Endothelial cell of umbilical vein (primary cell): ENCODE results near the gene FZR1. TPM values are rescaled to one million over a fixed set of nuclear protein-coding genes. Genes with fewer than 3 reads are reported as not detected.

ENCODE experiments used
- BruUV-seq: library from RNA; stranded (reverse); fragments of 400-500 nt; replicated peaks from 2 replicates; lab custom pipeline; 2021; lab: Mats Ljungman, UMichigan
- CTCF ChIA-PET: fragments of 300-600, 350-600 bp; sonication (Branson Sonifier 250); formaldehyde crosslinking; loops from one replicate; lab custom pipeline; 2021; ENCODE audit warnings: antibody characterized with exemption, inconsistent platforms; lab: Charles Lee
- POLR2A ChIA-PET: fragments of 300-600, 350-600 bp; sonication (Branson Sonifier 250); formaldehyde crosslinking; loops from one replicate; lab custom pipeline; 2021; ENCODE audit warnings: antibody characterized with exemption, inconsistent platforms; lab: Charles Lee
- DNase-seq: peaks from one replicate; pipeline ENCODE4 v3.0.0-alpha.2; 2011; ENCODE audit warnings: low read depth, low spot score
- FAIRE-seq: peaks from 2 replicates; lab custom pipeline; 2011; peaks lifted over from hg19 to GRCh38; lab: Jason Lieb, UNC
- H2AFZ ChIP-seq: 2 replicates; pipeline ENCODE4 v1.6.0; 2012; ENCODE audit warnings: low read depth, low read length, control low read depth, inconsistent platforms
- H3K27ac ChIP-seq: 2 replicates; pipeline ENCODE4 v1.5.1; 2011; ENCODE audit warnings: low read depth, mild to moderate bottlenecking, control low read depth, low read length, moderate library complexity; ENCODE audit not compliant: insufficient read depth
- H3K27me3 ChIP-seq, 2 experiments: 2 replicates each; pipeline versions ENCODE4 v1.6.0 to v1.6.1; 2011; ENCODE audit warnings: low read length in 2 of 2, mixed read lengths in 1 of 2; ENCODE audit not compliant: control insufficient read depth in 2 of 2, insufficient read depth in 2 of 2
- H3K36me3 ChIP-seq, 2 experiments: 2 replicates in 1 of 2; 3 replicates in 1 of 2; pipeline ENCODE4 v1.5.1; 2011; ENCODE audit warnings: low read length in 2 of 2, mild to moderate bottlenecking in 1 of 2, moderate library complexity in 1 of 2; ENCODE audit not compliant: control insufficient read depth in 2 of 2, insufficient read depth in 2 of 2; ENCODE audit errors: extremely low read depth in 1 of 2
- H3K4me1 ChIP-seq: 3 replicates; pipeline ENCODE4 v1.5.1; 2011; ENCODE audit warnings: mild to moderate bottlenecking, low read length; ENCODE audit not compliant: control insufficient read depth, insufficient read depth; ENCODE audit errors: extremely low read depth
- H3K4me2 ChIP-seq: 2 replicates; pipeline ENCODE4 v1.6.1; 2011; ENCODE audit warnings: low read length, control low read depth, mixed read lengths; ENCODE audit not compliant: insufficient read depth
- H3K4me3 ChIP-seq, 3 experiments: fragments of 200-600 bp in 1 of 3; sonication (generic), shearing (Covaris generic) in 1 of 3; replicated peaks in 1 of 3; 2 replicates each; pipeline ENCODE4 v1.5.1; 2011 to 2016; ENCODE audit warnings: control low read depth in 3 of 3, low read length in 3 of 3, mild to moderate bottlenecking in 2 of 3, inconsistent platforms in 1 of 3, low read depth in 1 of 3, moderate library complexity in 1 of 3; ENCODE audit not compliant: insufficient read depth in 1 of 3
- H3K79me2 ChIP-seq: 2 replicates; pipeline ENCODE4 v1.6.0; 2012; ENCODE audit warnings: low read length, inconsistent platforms; ENCODE audit not compliant: control insufficient read depth, insufficient read depth
- H3K9ac ChIP-seq: replicated peaks from 2 replicates; pipeline ENCODE3; 2011; ENCODE audit warnings: low read length, control low read depth; ENCODE audit not compliant: insufficient read depth; ENCODE audit errors: extremely low read depth
- H3K9me1 ChIP-seq: replicated peaks from 3 replicates; pipeline ENCODE4 v1.6.0; 2011; ENCODE audit warnings: mild to moderate bottlenecking, low read length; ENCODE audit not compliant: control insufficient read depth, insufficient read depth; ENCODE audit errors: extremely low read depth
- H3K9me3 ChIP-seq: replicated peaks from 2 replicates; pipeline ENCODE4 v1.5.1; 2012; ENCODE audit warnings: low read length, inconsistent platforms; ENCODE audit not compliant: control insufficient read depth, insufficient read depth
- H4K20me1 ChIP-seq: replicated peaks from 2 replicates; pipeline ENCODE3; 2011; ENCODE audit warnings: mild to moderate bottlenecking, low read length; ENCODE audit not compliant: control insufficient read depth, insufficient read depth; ENCODE audit errors: extremely low read depth
- EZH2 ChIP-seq: IDR thresholded peaks from 2 replicates; pipeline ENCODE4 v1.6.1; 2012; ENCODE audit warnings: borderline replicate concordance, low read depth, mild to moderate bottlenecking, moderate library complexity, low read length, inconsistent platforms; ENCODE audit not compliant: severe bottlenecking
- FOS ChIP-seq: IDR thresholded peaks from 2 replicates; pipeline ENCODE4 v1.6.1; 2011; ENCODE audit warnings: mild to moderate bottlenecking, low read length, moderate library complexity, borderline replicate concordance; ENCODE audit not compliant: insufficient read depth
- GATA2 ChIP-seq: IDR thresholded peaks from 2 replicates; pipeline ENCODE4 v1.7.0; 2011; ENCODE audit warnings: low read depth, mild to moderate bottlenecking, moderate library complexity, mixed read lengths, low read length; ENCODE audit not compliant: insufficient read length, insufficient read depth
- JUN ChIP-seq: IDR thresholded peaks from 2 replicates; pipeline ENCODE4 v1.6.1; 2011; ENCODE audit warnings: borderline replicate concordance, low read depth; ENCODE audit not compliant: insufficient read length, insufficient read depth
- POLR2A ChIP-seq: IDR thresholded peaks from 2 replicates; pipeline ENCODE4 v1.6.1; 2012; ENCODE audit warnings: low read depth, mild to moderate bottlenecking, control low read depth, low read length
- POLR2AphosphoS5 ChIP-seq: IDR thresholded peaks from 2 replicates; pipeline ENCODE4 v1.6.1; 2012; ENCODE audit warnings: low read depth, mild to moderate bottlenecking, control low read depth, low read length, moderate library complexity; ENCODE audit not compliant: insufficient read depth
- dilution Hi-C: fragments of 300-500 bp; cut with MboI; formaldehyde crosslinking; loops from one replicate; pipeline ENCODE4 v1.15.0; 2019; ENCODE audit warnings: low sequenced_read_pairs; ENCODE audit not compliant: extremely low pct_ligation_motif_present
- intact Hi-C: fragments of 100-400 bp; cut with micrococcal nuclease; formaldehyde crosslinking; loops from one replicate; pipeline ENCODE4 v1.10.0; 2022
- polyA plus RNA-seq, 4 experiments: library from polyadenylated mRNA; depleted of rRNA in 3 of 4; stranded (reverse) in 3 of 4; unstranded in 1 of 4; fragments of >200 nt; gene quantifications; 2 replicates each; pipeline versions ENCODE4 v1.2.1 to v1.2.3, GENCODE V29; 2011 to 2012; ENCODE audit warnings: missing spikeins in 1 of 4
- total RNA-seq: library from RNA; stranded (reverse); gene quantifications from 2 replicates; pipeline ENCODE4 v1.2.3, GENCODE V29; 2021
- TF ChIP-seq, protein P1 (sequence below): IDR thresholded peaks from 2 replicates; pipeline ENCODE4 v1.6.1; 2011; ENCODE audit not compliant: insufficient read depth, insufficient read length
- TF ChIP-seq, protein P2 (sequence below), 2 donors: IDR thresholded peaks; 1 replicate in 1 of 2; 2 replicates in 1 of 2; pipeline ENCODE4 v1.5.1; 2011; ENCODE audit warnings: low read length in 2 of 2, mild to moderate bottlenecking in 2 of 2, moderate library complexity in 2 of 2, control low read depth in 1 of 2, inconsistent platforms in 1 of 2, low read depth in 1 of 2; ENCODE audit not compliant: insufficient read depth in 1 of 2; ENCODE audit errors: extremely low read depth in 1 of 2

The FZR1 gene
- total and polyA plus RNA-seq, 2 donors (not counting 3 experiments of a cell fraction or from before 2014, with no cell fraction given) = 35.9 to 60.4 TPM

DNA sequence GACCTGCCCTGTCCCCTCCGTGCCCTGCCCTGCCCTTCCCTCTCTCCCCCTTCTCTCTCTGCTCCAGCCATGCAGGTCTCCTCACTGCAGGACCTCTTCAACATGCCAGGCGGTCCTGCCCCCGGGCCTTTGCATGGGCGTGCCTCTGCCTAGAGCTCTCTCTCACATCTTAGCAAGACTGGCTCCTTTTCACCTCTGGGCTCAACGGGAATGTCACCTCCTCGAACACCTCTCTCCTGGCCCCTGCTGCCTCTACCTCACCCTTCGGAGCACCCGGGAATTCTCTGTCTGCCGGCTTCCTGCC lies 45.6 kb downstream of the FZR1 start:
- DNase-seq = no peak
- no peaks in the 10 kb centered on the region for H3K27me3 ChIP-seq
- H2AFZ ChIP-seq = no peak overlapping the region
- no TSS peak for BruUV-seq
- no peak for TF ChIP-seq EZH2
- TF ChIP-seq, protein P1, sequence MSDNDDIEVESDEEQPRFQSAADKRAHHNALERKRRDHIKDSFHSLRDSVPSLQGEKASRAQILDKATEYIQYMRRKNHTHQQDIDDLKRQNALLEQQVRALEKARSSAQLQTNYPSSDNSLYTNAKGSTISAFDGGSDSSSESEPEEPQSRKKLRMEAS = no peak
- no peak overlapping the region for H3K4me2 ChIP-seq
- no peak overlapping the region for H3K4me3 ChIP-seq
- dilution Hi-C loops (no loop called here), intact Hi-C loops (no loop called here)
- H3K4me1 ChIP-seq = peaks cover 22% of the 10 kb centered on the region
- peaks cover 35% of the 10 kb centered on the region for H3K79me2 ChIP-seq
- H3K27ac ChIP-seq = no peak overlapping the region
- H4K20me1 ChIP-seq = no peaks in the 10 kb centered on the region
- H3K9me1 ChIP-seq = no peaks in the 10 kb centered on the region
- H3K36me3 ChIP-seq = peaks cover 2 to 5% of the 10 kb centered on the region in 2 experiments
- H3K9ac ChIP-seq = no peak overlapping the region
- no peaks in the 10 kb centered on the region for H3K9me3 ChIP-seq
- POLR2A ChIA-PET = no interaction called here
- CTCF ChIA-PET = interaction anchor here (1.0 kb wide), 1 partner anchor 16 kb away, joined by 3 read pairs; no protein-coding TSS in a partner anchor
- FAIRE-seq = no peak

GRCh38 chr19:3554254-3555083 lies 48.4 kb downstream of the FZR1 start:
- ChIA-PET CTCF (interaction anchor here (1.1 to 6.4 kb wide), 5 partner anchors 10 to 119 kb away, joined by 3 to 34 read pairs (median 6); no protein-coding TSS in a partner anchor), POLR2A (interaction anchor here (0.8 kb wide), 1 partner anchor 9 kb away, joined by 5 read pairs; no protein-coding TSS in a partner anchor)
- BruUV-seq = no TSS peak
- Histone ChIP-seq H3K27me3 (no peaks in the 10 kb centered on the region), H3K9ac (no peak overlapping the region), H3K27ac (no peak overlapping the region), H3K9me1 (no peaks in the 10 kb centered on the region), H3K4me3 (no peak overlapping the region), H3K4me1 (peaks cover 25% of the 10 kb centered on the region), H4K20me1 (no peaks in the 10 kb centered on the region), H2AFZ (no peak overlapping the region), H3K79me2 (peaks cover 40% of the 10 kb centered on the region), H3K36me3 (peaks cover 0 to 2% of the 10 kb centered on the region in 2 experiments), H3K9me3 (no peaks in the 10 kb centered on the region), H3K4me2 (no peak overlapping the region)
- intact Hi-C loops = no loop called here
- FAIRE-seq (no peak), DNase-seq (no peak)
- TF ChIP-seq, protein P1 = no peak
- TF ChIP-seq GATA2 (no peak), FOS (no peak), POLR2A (no peak), POLR2AphosphoS5 (no peak), JUN (no peak), EZH2 (no peak)
- TF ChIP-seq, protein P2, sequence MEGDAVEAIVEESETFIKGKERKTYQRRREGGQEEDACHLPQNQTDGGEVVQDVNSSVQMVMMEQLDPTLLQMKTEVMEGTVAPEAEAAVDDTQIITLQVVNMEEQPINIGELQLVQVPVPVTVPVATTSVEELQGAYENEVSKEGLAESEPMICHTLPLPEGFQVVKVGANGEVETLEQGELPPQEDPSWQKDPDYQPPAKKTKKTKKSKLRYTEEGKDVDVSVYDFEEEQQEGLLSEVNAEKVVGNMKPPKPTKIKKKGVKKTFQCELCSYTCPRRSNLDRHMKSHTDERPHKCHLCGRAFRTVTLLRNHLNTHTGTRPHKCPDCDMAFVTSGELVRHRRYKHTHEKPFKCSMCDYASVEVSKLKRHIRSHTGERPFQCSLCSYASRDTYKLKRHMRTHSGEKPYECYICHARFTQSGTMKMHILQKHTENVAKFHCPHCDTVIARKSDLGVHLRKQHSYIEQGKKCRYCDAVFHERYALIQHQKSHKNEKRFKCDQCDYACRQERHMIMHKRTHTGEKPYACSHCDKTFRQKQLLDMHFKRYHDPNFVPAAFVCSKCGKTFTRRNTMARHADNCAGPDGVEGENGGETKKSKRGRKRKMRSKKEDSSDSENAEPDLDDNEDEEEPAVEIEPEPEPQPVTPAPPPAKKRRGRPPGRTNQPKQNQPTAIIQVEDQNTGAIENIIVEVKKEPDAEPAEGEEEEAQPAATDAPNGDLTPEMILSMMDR (IDR thresholded peaks at IDR 0.05; ENCODE audit: extremely low read depth in 1 of 2, insufficient read depth in 1 of 2, low read depth in 1 of 2, low read length in 2 of 2) = no peak
- dilution Hi-C loops = no loop called here
